ENCODE data around the gene NME7.

DNA sequence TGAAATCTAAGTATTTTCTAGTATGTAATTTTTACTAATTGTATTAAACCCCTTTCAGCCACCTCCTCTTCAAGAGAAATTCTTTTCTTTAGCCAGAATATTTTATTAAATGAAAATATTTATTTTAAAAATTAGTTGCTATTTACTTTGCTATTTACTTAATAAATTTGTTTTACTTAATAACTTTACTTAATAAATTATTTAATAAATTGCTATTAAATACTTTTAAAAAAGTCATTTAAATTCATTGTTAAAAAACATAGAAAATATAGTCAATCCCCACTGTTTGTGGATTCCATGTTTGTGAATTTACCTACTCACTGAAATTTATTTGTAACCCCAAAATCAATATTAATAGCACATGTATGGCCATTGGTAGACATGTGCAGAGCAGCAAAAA lies 155.5 kb downstream of the NME7 start:
- TF ChIP-seq, protein P1, sequence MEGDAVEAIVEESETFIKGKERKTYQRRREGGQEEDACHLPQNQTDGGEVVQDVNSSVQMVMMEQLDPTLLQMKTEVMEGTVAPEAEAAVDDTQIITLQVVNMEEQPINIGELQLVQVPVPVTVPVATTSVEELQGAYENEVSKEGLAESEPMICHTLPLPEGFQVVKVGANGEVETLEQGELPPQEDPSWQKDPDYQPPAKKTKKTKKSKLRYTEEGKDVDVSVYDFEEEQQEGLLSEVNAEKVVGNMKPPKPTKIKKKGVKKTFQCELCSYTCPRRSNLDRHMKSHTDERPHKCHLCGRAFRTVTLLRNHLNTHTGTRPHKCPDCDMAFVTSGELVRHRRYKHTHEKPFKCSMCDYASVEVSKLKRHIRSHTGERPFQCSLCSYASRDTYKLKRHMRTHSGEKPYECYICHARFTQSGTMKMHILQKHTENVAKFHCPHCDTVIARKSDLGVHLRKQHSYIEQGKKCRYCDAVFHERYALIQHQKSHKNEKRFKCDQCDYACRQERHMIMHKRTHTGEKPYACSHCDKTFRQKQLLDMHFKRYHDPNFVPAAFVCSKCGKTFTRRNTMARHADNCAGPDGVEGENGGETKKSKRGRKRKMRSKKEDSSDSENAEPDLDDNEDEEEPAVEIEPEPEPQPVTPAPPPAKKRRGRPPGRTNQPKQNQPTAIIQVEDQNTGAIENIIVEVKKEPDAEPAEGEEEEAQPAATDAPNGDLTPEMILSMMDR (IDR thresholded peaks at IDR 0.05 in 8 of 11, conservative IDR thresholded peaks at IDR 0.05 in 3 of 11): no peak
- TF ChIP-seq POLR2A (IDR thresholded peaks at IDR 0.05): no peak
- no peak for TF ChIP-seq POLR2AphosphoS5 (IDR thresholded peaks at IDR 0.05)
